GM21723 (cell line): ENCODE results near the gene PLXNA4.

Experiments
- ATAC-seq: cut with Tn5 transposase; IDR thresholded peaks from one replicate; pipeline ENCODE4 v1.9.1; 2021; ENCODE audit warnings: mild to moderate bottlenecking, moderate library complexity; ENCODE audit not compliant: unreplicated experiment

The PLXNA4 gene

DNA sequence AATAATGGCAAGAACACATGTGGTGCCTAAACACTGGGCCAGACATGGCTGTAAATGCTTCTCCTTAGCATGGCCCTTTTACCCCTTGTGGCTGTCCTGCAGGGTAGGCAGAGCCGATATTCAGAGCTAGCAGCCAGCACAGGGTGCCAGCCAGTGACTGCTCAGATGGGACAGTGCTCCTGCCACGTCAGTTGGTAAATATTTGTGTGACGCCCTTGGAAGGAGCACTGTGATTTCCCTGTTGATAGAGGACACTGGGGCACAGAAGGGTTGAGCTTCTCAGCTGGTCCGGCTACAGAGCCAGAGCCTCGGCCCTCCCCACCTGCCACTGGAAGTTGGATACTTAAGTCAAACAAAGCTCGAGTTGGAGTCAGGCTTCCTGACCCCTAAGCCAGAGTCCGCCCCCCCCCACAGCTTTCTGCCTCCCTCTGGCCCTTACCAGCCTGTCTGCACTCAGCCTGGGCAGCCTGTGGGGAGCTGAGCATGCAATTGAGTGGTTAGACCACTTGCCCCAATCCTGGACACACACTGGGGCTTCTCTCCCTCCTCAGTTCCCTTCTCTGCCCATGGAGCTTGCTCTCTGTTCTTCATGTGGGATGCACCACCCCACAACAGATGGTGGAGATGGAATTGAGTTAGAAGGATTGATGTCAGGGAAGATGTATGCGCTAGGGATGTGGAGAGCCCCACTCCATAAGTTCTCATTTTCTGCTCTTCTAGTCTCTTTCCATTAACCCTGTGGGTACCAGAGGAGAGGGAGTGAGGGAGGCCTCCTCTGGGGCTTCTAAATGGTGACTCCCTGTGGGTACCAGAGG, 350.8 kb downstream of the PLXNA4 start:
- no peak for ATAC-seq

DNA sequence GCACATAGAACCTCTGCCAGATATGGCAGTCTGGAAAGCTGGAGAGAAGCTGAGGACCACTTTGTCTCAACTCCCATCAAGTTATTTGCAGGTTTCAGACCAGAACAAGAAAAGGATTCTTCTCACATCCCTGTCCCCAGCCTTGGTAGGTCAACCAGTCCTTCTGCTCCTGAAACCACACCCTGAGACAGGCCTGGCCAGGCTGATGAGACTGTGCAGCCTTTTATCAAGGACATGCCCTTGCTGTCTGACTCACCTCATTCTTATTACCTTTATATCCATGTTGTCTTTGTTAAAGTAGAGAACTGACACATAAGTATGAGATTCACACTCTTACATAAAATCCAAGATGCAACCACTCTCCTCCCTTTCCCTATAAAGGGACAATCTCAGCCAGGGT, 354.9 kb downstream of the PLXNA4 start:
- no peak for ATAC-seq

DNA sequence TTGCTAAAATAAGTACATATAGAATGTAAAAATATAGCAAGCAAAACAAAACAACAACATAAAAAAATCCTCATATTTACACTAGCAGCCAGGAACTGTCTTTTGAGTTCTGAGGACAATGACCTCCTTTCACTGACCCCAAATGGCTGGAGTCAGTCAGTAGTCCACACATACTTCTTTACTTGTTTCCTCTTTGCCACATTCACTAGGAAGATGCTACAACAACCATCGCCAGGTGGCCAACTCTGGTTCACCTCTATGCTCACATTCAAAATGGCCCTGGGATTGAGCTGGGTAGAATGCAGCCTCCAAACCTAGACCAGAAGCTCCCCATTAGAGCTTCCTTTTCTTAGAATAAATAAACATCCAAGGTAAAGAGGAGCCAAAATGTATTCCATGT, 356.2 kb downstream of the PLXNA4 start:
- no peak for ATAC-seq

GRCh38 chr7:132218876-132219275, 357.4 kb downstream of the PLXNA4 start:
- ATAC-seq = no peak

DNA sequence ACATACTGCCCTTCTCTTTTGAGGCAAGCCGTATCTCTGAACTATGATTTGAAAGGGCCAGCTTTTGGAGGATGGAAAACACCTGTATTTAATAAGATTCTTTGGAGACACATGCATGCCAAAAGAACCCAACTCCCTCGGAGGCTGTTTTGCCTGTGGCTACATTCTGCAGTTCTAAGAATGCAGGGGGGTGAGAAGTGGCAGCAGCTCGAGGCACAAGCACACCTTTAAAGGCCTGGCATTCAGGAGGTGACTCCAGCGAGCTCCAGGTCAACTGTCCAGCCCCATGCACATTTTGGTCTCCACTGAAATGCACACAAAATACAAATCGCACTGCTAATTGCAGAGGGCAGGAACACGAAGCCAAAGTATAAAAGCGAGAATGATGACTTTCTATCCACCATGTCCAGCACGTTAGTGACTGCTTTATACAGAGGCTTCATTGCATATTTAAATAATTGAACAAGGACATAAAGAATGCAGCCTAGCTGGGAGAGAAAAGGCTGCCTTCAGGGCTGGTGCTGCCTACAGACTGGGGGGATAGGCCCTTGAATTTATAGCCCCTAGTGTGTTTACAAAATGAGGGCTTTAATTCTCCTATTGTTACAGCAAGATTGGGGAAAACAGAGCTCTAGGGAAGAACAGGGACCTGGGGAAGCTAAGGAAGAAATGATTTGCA, 359.3 kb downstream of the PLXNA4 start:
- no peak for ATAC-seq

DNA sequence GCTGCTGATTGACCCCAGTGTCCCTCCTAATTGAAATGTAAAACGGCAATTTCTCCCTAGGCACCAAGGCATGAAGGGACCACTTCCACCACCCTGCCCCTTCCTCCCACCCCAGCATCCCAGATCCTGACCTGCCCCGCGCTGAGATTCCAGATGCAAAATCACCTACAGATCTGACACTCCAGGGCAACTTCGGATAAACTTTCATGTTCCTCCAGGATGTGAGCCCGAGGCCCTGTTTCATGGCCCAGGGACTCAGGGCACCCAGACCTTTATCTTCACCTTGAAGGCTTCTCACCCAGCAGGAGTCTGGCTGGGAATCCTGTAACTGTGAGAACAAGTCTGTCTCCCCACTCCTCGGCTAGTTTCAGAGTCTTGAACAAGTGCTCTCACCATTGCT, 361.8 kb downstream of the PLXNA4 start:
- no peak for ATAC-seq

- no peak for ATAC-seq
Observed at GRCh38 chr7:132213583-132213982, 362.7 kb downstream of the PLXNA4 start.

- ATAC-seq = no peak
Observed at GRCh38 chr7:132211971-132212370, 364.3 kb downstream of the PLXNA4 start.

- no peak for ATAC-seq
Observed at GRCh38 chr7:132210821-132211220, 365.4 kb downstream of the PLXNA4 start.

GRCh38 chr7:132207782-132208181, 368.5 kb downstream of the PLXNA4 start:
- no peak for ATAC-seq

DNA sequence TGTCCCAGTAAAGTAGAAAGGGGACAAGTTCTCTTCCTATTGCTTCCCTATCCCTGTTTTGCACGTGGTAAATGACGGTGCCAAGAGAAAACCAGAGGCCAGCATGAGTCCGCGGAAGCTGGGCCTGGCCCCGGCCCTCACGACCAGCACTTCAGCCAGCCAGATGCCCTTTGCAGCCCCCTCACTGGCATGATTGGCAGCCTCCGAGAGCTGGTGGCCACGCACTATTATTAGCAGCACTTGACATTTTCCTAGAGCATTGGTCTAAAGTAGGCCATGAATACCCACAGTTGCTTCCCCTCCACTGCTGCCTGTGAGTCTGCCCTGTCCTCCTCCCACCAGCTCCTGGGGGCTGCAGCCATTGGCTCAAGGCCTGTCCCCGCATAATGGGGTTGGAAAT, 369.1 kb downstream of the PLXNA4 start:
- ATAC-seq = no peak

DNA sequence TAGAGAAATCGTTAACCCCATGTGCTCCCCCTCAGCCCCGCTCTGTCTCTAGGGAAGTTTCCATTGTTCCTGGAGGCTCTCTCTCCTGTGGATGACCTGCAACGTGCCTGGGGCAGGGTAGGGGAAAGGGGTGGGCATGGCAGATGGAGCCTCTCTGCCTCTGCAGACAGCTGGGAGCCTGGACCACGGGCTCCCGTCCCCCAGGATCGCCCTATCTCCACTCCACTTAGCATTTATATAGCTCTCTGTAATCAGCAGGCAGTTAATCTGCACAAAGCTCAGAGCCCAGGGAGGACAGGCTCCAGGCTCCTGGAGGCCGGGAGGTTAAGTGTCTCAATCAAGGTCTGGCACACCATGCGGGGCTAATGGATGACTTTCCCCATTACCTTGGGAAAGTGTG, 369.7 kb downstream of the PLXNA4 start:
- ATAC-seq = no peak

GRCh38 chr7:132205509-132205908, 370.8 kb downstream of the PLXNA4 start:
- no peak for ATAC-seq

DNA sequence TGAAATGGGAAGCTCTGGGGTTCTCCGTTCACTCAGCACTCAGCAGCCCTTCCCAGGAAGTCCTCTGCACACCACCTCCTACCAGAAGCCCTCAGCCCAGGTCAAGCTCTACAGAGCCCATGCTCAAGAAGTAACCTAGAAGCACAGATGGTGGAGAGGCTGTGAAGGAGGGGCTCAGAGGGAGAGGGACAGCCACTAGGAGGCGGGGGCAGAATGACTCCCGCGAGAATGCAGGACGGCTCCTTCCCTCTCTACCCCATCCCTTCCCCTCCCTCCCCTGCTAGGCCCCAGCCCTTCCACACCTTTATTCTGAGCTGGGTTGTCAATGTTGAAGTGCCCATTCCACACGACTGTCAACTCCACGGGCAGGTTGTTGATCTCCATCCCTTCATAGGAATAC, 373.2 kb downstream of the PLXNA4 start:
- no peak for ATAC-seq

- no peak for ATAC-seq
Observed at GRCh38 chr7:132202541-132202940, 373.7 kb downstream of the PLXNA4 start.

DNA sequence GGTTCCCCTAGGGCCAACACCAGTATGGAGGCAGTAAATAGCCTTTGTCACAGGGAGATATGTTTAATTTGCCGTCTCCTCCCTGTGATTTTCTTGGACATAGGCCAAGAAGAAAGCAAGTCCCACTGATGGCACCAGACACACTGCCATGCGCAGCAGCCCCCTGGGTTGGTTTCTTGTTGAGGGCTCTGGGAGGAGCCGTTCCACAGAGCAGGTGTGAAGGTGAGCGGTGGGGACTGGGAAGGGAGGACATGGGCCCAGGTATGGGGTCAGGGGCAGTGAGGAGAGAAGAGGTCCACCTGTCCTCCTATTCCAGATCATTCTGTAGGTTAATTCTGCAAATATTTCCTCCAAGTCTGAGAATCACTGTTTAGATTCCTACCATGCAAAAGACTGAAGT, 376.1 kb downstream of the PLXNA4 start:
- ATAC-seq = no peak

DNA sequence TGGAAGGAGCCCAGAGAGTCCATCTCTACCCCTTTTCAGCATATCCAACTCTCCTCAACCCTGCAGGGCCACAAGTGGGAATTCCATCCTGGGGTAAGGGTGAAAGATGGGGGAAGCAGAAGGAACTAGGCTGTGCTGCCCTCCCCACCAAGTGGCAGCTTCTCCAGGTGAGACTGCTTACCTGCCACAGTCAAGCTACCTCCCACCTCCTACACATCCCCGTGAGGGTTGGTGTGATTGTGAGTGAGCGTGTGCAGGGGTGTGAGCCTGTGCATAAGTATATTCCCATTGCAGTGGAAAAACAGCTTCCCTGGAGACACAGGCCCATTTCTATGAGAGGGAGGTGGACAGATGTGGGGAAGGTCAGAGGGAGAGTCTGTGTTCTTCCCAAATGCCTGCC, 376.6 kb downstream of the PLXNA4 start:
- ATAC-seq = no peak

DNA sequence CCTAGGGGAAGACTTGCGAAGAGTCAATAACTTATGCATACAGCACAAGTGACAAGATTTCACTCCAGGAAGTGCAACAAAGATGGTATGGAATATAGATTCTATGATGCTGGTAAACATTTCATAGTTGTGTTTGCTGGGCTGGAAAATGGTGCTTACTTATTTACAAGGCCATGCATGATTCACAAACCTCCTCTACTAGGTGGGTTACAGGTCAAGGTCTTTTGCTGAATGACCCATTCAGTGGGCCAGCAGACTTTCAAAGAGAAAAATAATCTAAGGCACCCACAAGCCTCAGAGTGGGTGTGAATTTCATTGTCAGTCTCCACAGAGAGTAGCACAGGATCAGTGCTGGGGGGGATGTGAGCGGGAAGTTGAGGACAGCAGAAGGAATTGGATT, 378.5 kb downstream of the PLXNA4 start:
- ATAC-seq = no peak

GRCh38 chr7:132193898-132194297, 382.4 kb downstream of the PLXNA4 start:
- no peak for ATAC-seq

- no peak for ATAC-seq
Observed at GRCh38 chr7:132192809-132193208, 383.5 kb downstream of the PLXNA4 start.

DNA sequence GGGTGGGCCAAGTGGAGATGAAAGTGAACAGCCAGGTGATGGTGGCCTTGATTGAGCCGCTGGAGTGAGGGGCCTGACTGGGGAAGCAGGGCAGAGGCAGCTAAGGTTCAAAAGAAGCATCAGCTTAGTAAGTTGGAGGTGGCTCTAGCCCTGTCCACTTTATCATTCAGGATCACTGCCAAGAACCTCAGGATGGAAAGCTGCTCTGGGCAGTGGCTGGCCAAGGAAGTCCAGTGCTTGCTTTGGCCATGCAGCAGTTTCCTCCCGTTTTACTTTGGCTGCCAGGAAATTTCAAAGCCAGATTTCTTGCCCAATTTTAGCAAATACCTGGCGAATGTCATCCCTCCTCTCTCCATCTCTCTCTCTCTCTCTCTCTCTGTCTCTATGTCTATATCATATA, 384.9 kb downstream of the PLXNA4 start:
- ATAC-seq = no peak

- no peak for ATAC-seq
Observed at GRCh38 chr7:132190683-132191082, 385.6 kb downstream of the PLXNA4 start.

DNA sequence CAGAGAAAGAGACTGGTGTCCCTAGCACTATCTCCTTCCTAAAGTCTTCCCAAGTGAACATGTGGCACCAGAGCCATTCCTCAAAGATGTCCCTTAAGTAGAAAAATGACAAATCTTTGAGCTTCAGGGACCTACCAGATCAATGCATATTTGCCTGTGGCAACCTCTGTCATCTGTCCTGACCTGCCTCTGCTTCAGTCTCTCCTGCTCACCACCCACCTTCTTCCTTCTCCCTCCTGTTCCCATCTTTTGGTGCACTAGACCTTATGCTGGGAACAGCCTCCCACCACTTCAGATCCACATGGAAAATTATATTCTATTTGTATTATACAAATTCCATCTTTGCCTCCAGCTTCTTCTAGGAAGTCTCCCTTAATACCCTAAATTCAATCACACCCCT, 386.4 kb downstream of the PLXNA4 start:
- no peak for ATAC-seq
